Ishikawa (cell line): Measurements from ENCODE around the gene JUNB.

Source experiments
- CEBPB ChIP-seq: IDR thresholded peaks from 2 replicates; pipeline ENCODE4 v1.6.1; 2012
- CREB1 ChIP-seq: IDR thresholded peaks from 2 replicates; pipeline ENCODE4 v1.6.1; 2012; ENCODE audit warnings: low read depth
- EGR1 ChIP-seq: IDR thresholded peaks from 2 replicates; pipeline ENCODE4 v1.6.1; 2012
- EP300 ChIP-seq: IDR thresholded peaks from 2 replicates; pipeline ENCODE4 v1.6.1; 2012; ENCODE audit warnings: borderline replicate concordance
- FOXM1 ChIP-seq: IDR thresholded peaks from 2 replicates; pipeline ENCODE4 v1.6.1; 2012; ENCODE audit warnings: low read depth, borderline replicate concordance
- MAX ChIP-seq: IDR thresholded peaks from 2 replicates; pipeline ENCODE4 v1.6.1; 2012
- NFIC ChIP-seq: IDR thresholded peaks from 2 replicates; pipeline ENCODE4 v1.6.1; 2012
- RAD21 ChIP-seq: IDR thresholded peaks from 2 replicates; pipeline ENCODE4 v1.6.1; 2012; ENCODE audit warnings: low read depth
- REST ChIP-seq: IDR thresholded peaks from 2 replicates; pipeline ENCODE4 v1.6.1; 2012; ENCODE audit warnings: low read depth, mild to moderate bottlenecking
- TAF1 ChIP-seq: IDR thresholded peaks from 2 replicates; pipeline ENCODE4 v1.6.1; 2012; ENCODE audit warnings: low read depth, mild to moderate bottlenecking
- TCF12 ChIP-seq: IDR thresholded peaks from 2 replicates; pipeline ENCODE4 v1.6.1; 2012; ENCODE audit warnings: low read depth
- TEAD4 ChIP-seq: IDR thresholded peaks from 2 replicates; pipeline ENCODE4 v1.6.1; 2012
- USF1 ChIP-seq: IDR thresholded peaks from 2 replicates; pipeline ENCODE4 v1.6.1; 2012
- YY1 ChIP-seq: IDR thresholded peaks from 2 replicates; pipeline ENCODE4 v1.6.1; 2012; ENCODE audit warnings: low read depth
- ZBTB7A ChIP-seq: IDR thresholded peaks from 2 replicates; pipeline ENCODE4 v1.6.1; 2012; ENCODE audit warnings: low read depth

Gene JUNB

GRCh38 chr19:12838886-12839756 lies 47.8 kb downstream of the JUNB start:
- TF ChIP-seq EGR1 (no peak), TAF1 (no peak), FOXM1 (no peak), TCF12 (no peak), CEBPB (no peak), CREB1 (no peak)

- no peak; the same call in 1 of the 2 replicates for TF ChIP-seq MAX
- TF ChIP-seq ZBTB7A = peak; percentile 28; the same call in 1 of the 2 replicates
These were observed 49.1 kb downstream of the JUNB start for GRCh38 chr19:12840091-12841079.

GRCh38 chr19:12841094-12841493 lies 49.8 kb downstream of the JUNB start:
- TF ChIP-seq REST (no peak), MAX (0 out of 2 replicates have a peak, but pooled peaks have one; percentile 9)

GRCh38 chr19:12842511-12842910 lies 51.2 kb downstream of the JUNB start:
- TF ChIP-seq USF1 (no peak), MAX (no peak), REST (no peak), RAD21 (no peak), CEBPB (no peak), CREB1 (no peak), YY1 (no peak), FOXM1 (no peak), TCF12 (no peak), NFIC (no peak), EP300 (no peak), TAF1 (no peak), TEAD4 (no peak), EGR1 (no peak), ZBTB7A (no peak)
